NB4 (cell line): ENCODE results near the gene S100Z.

Experiments used
- DNase-seq: peaks from one replicate; pipeline ENCODE4 v3.0.0; 2010; ENCODE audit warnings: low read depth
- H3K4me3 ChIP-seq: one replicate; pipeline ENCODE4 v1.5.1; 2011; ENCODE audit warnings: mild to moderate bottlenecking, low read depth, low read length, moderate library complexity
- MYC ChIP-seq: IDR thresholded peaks from 2 replicates; pipeline ENCODE4 v1.6.1; 2011; ENCODE audit warnings: low read depth, low read length
- POLR2A ChIP-seq: IDR thresholded peaks from 2 replicates; pipeline ENCODE4 v1.6.1; 2011; ENCODE audit warnings: mild to moderate bottlenecking; ENCODE audit not compliant: insufficient read length; ENCODE audit errors: extremely low read depth
- TF ChIP-seq, protein P1 (sequence below): IDR thresholded peaks from 2 replicates; pipeline ENCODE4 v1.6.1; 2011; ENCODE audit warnings: low read depth, low read length
- TF ChIP-seq, protein P2 (sequence below): IDR thresholded peaks from one replicate; pipeline ENCODE4 v1.5.1; 2012; ENCODE audit warnings: low read depth, low read length

The S100Z gene

DNA sequence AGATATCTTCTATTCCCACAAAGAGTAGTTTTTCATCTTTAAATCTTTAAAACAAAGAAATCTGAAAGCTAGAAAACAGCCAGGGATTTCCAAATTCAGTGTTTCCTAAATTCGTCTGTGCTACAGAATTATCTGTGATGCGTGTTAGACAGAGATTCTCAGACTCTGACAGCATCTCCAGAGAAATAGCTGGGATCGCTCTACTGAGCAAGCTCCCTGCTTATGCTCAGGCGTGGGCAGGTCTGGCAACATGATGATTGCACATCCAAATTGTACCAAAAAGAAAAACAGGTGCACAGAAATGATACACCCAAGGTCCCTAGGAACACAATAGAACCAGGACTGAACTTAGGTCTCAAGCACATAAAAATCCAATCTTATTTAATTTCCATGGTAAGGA lies 80.3 kb downstream of the S100Z start:
- H3K4me3 ChIP-seq: no peak overlapping the region
- no peak for DNase-seq
- TF ChIP-seq POLR2A: no peak
- no peak for TF ChIP-seq MYC
- TF ChIP-seq, protein P1, sequence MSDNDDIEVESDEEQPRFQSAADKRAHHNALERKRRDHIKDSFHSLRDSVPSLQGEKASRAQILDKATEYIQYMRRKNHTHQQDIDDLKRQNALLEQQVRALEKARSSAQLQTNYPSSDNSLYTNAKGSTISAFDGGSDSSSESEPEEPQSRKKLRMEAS: no peak
- TF ChIP-seq, protein P2, sequence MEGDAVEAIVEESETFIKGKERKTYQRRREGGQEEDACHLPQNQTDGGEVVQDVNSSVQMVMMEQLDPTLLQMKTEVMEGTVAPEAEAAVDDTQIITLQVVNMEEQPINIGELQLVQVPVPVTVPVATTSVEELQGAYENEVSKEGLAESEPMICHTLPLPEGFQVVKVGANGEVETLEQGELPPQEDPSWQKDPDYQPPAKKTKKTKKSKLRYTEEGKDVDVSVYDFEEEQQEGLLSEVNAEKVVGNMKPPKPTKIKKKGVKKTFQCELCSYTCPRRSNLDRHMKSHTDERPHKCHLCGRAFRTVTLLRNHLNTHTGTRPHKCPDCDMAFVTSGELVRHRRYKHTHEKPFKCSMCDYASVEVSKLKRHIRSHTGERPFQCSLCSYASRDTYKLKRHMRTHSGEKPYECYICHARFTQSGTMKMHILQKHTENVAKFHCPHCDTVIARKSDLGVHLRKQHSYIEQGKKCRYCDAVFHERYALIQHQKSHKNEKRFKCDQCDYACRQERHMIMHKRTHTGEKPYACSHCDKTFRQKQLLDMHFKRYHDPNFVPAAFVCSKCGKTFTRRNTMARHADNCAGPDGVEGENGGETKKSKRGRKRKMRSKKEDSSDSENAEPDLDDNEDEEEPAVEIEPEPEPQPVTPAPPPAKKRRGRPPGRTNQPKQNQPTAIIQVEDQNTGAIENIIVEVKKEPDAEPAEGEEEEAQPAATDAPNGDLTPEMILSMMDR: no peak

DNA sequence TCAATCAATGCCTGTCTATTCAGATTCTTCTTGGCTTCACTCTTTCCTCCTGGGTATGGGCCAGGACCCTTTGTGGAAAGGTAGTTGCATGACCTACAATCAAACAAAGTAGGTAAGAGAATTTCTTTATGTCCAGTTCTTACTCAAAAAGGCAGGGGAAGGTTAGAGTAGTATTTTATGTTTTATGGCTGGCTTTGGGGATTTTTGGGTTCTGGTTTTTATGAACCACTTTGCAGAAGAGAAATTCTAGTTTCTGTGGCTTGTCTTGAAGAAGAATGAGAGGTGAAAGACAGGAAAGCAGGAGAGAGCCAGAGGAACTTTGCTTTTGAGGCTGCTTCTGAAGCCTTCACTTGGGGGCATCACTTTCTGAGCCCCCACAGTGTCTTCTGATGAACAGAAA lies 88.4 kb downstream of the S100Z start:
- H3K4me3 ChIP-seq: no peak overlapping the region
- TF ChIP-seq, protein P2: no peak
- TF ChIP-seq POLR2A (no peak), MYC (no peak)
- TF ChIP-seq, protein P1: no peak
- DNase-seq: no peak

DNA sequence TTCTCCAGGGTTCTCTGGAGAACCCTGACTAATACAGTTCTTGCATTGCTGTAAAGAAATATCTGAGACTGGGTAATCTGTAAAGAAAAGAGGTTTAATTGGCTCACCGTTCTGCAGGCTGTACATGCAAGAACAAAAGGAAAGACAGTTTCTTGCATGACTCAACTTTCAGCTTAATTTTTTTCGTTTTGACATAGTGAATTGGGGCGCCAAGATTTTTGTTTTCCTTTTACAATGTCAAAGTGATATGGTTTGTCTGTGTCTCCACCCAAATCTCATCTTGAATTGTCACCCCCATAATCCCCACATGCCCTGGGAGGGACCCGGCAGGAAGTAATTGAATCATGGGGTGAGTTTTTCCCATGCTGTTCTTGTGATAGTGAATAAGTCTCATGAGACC lies 91.2 kb downstream of the S100Z start:
- TF ChIP-seq POLR2A: no peak
- TF ChIP-seq, protein P1: no peak
- DNase-seq: no peak
- H3K4me3 ChIP-seq: no peak overlapping the region

DNA sequence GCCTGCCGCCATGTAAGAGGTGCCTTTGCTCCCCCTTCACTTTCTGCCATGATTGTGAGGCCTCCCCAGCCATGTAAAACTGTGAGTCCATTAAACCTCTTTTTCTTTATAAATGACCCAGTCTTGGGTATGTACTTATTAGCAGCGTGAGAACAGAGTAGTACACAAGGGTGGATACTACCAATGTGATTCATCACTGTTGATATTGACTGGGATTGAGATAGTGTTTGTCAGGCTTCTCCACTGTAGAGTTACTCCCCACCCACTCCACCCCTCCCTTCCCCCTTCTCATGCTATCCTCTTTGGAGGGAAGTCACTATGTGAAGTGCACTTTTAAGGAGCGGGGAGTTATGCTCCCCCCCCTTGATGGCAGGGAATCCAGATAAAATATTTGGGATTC lies 91.6 kb downstream of the S100Z start:
- TF ChIP-seq MYC (no peak), POLR2A (no peak)
- TF ChIP-seq, protein P2: no peak
- TF ChIP-seq, protein P1: no peak
- DNase-seq: no peak
- no peak overlapping the region for H3K4me3 ChIP-seq

DNA sequence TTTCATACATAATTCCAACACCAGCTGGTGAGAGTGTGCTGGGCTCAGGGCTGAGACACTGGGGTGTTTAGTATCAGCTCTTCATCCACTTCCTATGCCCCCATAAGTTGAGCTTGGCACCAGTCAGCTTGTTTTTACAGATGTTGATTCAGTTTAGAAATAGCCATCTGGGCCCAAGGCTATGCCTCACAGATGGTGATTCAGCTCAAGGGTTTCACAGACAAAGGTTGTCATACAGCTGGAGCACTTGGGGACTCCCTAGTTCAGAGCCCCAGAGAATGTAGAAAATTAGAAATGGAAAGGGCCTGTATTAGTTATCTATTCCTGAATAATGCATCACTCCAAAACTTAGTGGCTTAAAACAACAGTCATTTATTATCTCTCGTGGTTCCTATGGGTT lies 92.8 kb downstream of the S100Z start:
- TF ChIP-seq, protein P1: no peak
- TF ChIP-seq POLR2A: no peak
- TF ChIP-seq, protein P2: no peak
- TF ChIP-seq MYC: no peak
- H3K4me3 ChIP-seq: no peak overlapping the region
- DNase-seq: no peak

DNA sequence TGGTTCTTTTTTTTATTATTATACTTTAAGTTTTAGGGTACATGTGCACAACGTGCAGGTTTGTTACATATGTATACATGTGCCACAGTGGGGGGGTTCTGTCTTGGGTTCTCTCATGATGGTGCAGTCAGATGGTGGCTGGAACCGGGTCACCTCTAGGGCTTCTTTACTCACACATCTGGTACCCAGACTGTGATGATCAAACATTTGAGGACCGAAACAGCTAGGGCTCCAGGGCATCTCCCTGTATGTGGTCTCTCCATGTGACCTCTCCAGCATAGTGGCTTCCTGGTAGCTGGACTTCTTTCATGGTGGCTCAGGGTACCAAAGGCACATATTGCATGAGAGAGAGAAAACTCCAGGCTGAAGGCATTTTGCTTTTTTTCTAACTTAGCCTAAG lies 93.2 kb downstream of the S100Z start:
- no peak overlapping the region for H3K4me3 ChIP-seq
- no peak for TF ChIP-seq MYC
- TF ChIP-seq, protein P1: no peak
- TF ChIP-seq, protein P2: no peak
- TF ChIP-seq POLR2A: no peak
- no peak for DNase-seq
